Transverse colon (tissue), 4 donors: ENCODE data around the gene CD7. TPM values are rescaled to one million over a fixed set of nuclear protein-coding genes. Genes with fewer than 3 reads are reported as not detected.
A peak's percentile ranks its signal among the peaks of the same experiment; 100 is the strongest.
"Not testable (repeated sequence)": the region's sequence is repeated elsewhere in the genome, so short reads cannot be mapped to it uniquely, and the experiment has no call there.

ENCODE experiments used
- DNase-seq: peaks from one replicate; pipeline ENCODE4 v3.0.0-alpha.2; 2019
- H3K27ac ChIP-seq, 4 donors: fragments of 200-600 bp; sonication (generic); 2 replicates each; pipeline ENCODE4 v1.5.1; 2016 to 2018; ENCODE audit warnings: inconsistent platforms in 4 of 4
- H3K27me3 ChIP-seq: fragments of 200-600 bp; sonication (generic); 2 replicates; pipeline ENCODE4 v1.5.1; 2017; ENCODE audit warnings: inconsistent platforms
- H3K36me3 ChIP-seq, 4 donors: fragments of 200-600 bp; sonication (generic); 2 replicates each; pipeline ENCODE4 v1.5.1; 2017 to 2019; ENCODE audit warnings: inconsistent platforms in 4 of 4
- H3K4me1 ChIP-seq, 4 donors: fragments of 200-600 bp; sonication (generic); 2 replicates each; pipeline ENCODE4 v1.5.1; 2017 to 2020; ENCODE audit warnings: inconsistent platforms in 4 of 4
- H3K4me3 ChIP-seq, 4 donors: fragments of 200-600 bp; sonication (generic); 1 replicate in 1 of 4; 2 replicates in 3 of 4; pipeline versions ENCODE4 v1.5.1 to v1.6.1; 2017 to 2019; ENCODE audit warnings: inconsistent platforms in 4 of 4
- H3K9me3 ChIP-seq, 2 donors: fragments of 200-600 bp; sonication (generic); 2 replicates each; pipeline ENCODE4 v1.5.1; 2017 to 2019; ENCODE audit warnings: inconsistent platforms in 2 of 2
- CTCF ChIP-seq, 5 experiments: fragments of 200-600 bp in 3 of 5; fragments of 450-650 bp in 2 of 5; sonication (generic) in 3 of 5; IDR thresholded peaks; 1 replicate in 2 of 5; 2 replicates in 3 of 5; pipeline ENCODE4 v1.5.1; 2016 to 2017; ENCODE audit warnings: antibody characterized with exemption in 5 of 5, inconsistent platforms in 3 of 5, mild to moderate bottlenecking in 2 of 5, moderate library complexity in 1 of 5
- EP300 ChIP-seq: sonication (generic); formaldehyde crosslinking; IDR thresholded peaks from one replicate; pipeline ENCODE4 v1.6.1; 2017; ENCODE audit warnings: antibody characterized with exemption, low read depth
- POLR2A ChIP-seq: fragments of 450-650 bp; IDR thresholded peaks from one replicate; pipeline ENCODE4 v1.6.1; 2016; ENCODE audit warnings: antibody characterized with exemption, mild to moderate bottlenecking, moderate library complexity
- POLR2AphosphoS5 ChIP-seq, 3 donors: sonication (generic); formaldehyde crosslinking; IDR thresholded peaks; one replicate each; pipeline ENCODE4 v1.6.1; 2016; ENCODE audit warnings: antibody characterized with exemption in 3 of 3
- WGBS, 2 donors: methylation state at CpG; one replicate each; pipeline ENCODE4 v1.1.5; 2018; ENCODE audit warnings: low coverage in 1 of 2; 5-methylcytosine and 5-hydroxymethylcytosine counted together
- in situ Hi-C, 4 donors: fragments of 200-750 bp; cut with MboI; loops; one replicate each; pipeline versions ENCODE4 v1.15.0 to v1.15.1; 2017; ENCODE audit warnings: low sequenced_read_pairs in 3 of 4, low pct_ligation_motif_present in 1 of 4, low pct_unique_long_range_greater_than_20kb in 1 of 4
- intact Hi-C: fragments of 100-400 bp; cut with DNase I; formaldehyde crosslinking; loops from one replicate; pipeline ENCODE4 v1.15.1; 2023; ENCODE audit warnings: low total_unique reads
- total RNA-seq, 4 donors: library from RNA; depleted of rRNA; stranded (reverse); fragments of >200 nt; gene quantifications; one replicate each; pipeline ENCODE4 v1.1.0, GENCODE V29; 2016

CD7 gene
- total RNA-seq, result 1 to 10 TPM; 6.1 to 9.7 (median 7.4) TPM

GRCh38 chr17:82317394-82318168 is at the start of gene CD7:
Gene CD7, minus strand, starts transcription at chr17:82317608. Its CDS starts 113 bp downstream, at chr17:82317495.
- no peak for DNase-seq
- intact Hi-C loops, result no loop called here

GRCh38 chr17:82366749-82367148 is 49.3 kb upstream of the CD7 start:
- WGBS, 2 donors, result 59 to 64% methylated on average over 7 of the region's 7 CpGs
- in situ Hi-C loops (no loop called here), intact Hi-C loops (no loop called here)
- TF ChIP-seq POLR2AphosphoS5 (IDR thresholded peaks at IDR 0.05) (peak in 1 of 3 donors; percentile 14), POLR2A (no peak)
- Histone ChIP-seq H3K27ac (peak overlapping the region in 2 of 4 donors; percentile 6 to 25), H3K4me3 (no peak overlapping the region), H3K27me3 (peaks cover 32% of the 10 kb centered on the region), H3K4me1 (peaks cover 11 to 32% (median 18%) of the 10 kb centered on the region in 4 donors), H3K9me3 (no peaks in the 10 kb centered on the region), H3K36me3 (no peaks in the 10 kb centered on the region)
- DNase-seq, result peak; percentile 71

More at GRCh38 chr17:82317394-82318168, at the start of gene CD7:
- H3K4me3 ChIP-seq, result peak within 1 kb of the TSS in 2 of 4 donors; percentile 1 to 5
- in situ Hi-C loops, result no loop called here
- H3K27me3 ChIP-seq, result peaks cover 37% of the 10 kb centered on the region
- H3K36me3 ChIP-seq, result no peaks in the 10 kb centered on the region
- H3K4me1 ChIP-seq, result peaks cover 3 to 20% (median 6%) of the 10 kb centered on the region in 4 donors
- no peaks in the 10 kb centered on the region for H3K9me3 ChIP-seq
- no peak for TF ChIP-seq EP300
- TF ChIP-seq POLR2AphosphoS5 (IDR thresholded peaks at IDR 0.05), result peak in 1 of 3 donors; percentile 17
- peak; percentile 29 for TF ChIP-seq POLR2A
- 78% methylated on average over 23 of the region's 26 CpGs; no CpG with 5 or more reads in 1 of the 2 donors for WGBS, 2 donors
- H3K27ac ChIP-seq, result peak within 1 kb of the TSS in 3 of 4 donors; percentile 20 to 34 (median 24)

GRCh38 chr17:82365606-82366295 is 48.3 kb upstream of the CD7 start:
- Histone ChIP-seq H3K36me3 (no peaks in the 10 kb centered on the region), H3K4me1 (peaks cover 5 to 22% (median 8%) of the 10 kb centered on the region in 4 donors), H3K4me3 (no peak overlapping the region), H3K9me3 (no peaks in the 10 kb centered on the region), H3K27ac (no peak overlapping the region), H3K27me3 (peaks cover 23% of the 10 kb centered on the region)
- WGBS, 2 donors, result 79 to 80% methylated on average over 3 to 6 of the region's 6 CpGs
- TF ChIP-seq POLR2AphosphoS5 (IDR thresholded peaks at IDR 0.05), result no peak
- TF ChIP-seq CTCF (IDR thresholded peaks at IDR 0.05), result no peak
- TF ChIP-seq EP300, result no peak
- TF ChIP-seq POLR2A, result no peak
- intact Hi-C loops (no loop called here), in situ Hi-C loops (no loop called here)
- DNase-seq, result no peak

DNA sequence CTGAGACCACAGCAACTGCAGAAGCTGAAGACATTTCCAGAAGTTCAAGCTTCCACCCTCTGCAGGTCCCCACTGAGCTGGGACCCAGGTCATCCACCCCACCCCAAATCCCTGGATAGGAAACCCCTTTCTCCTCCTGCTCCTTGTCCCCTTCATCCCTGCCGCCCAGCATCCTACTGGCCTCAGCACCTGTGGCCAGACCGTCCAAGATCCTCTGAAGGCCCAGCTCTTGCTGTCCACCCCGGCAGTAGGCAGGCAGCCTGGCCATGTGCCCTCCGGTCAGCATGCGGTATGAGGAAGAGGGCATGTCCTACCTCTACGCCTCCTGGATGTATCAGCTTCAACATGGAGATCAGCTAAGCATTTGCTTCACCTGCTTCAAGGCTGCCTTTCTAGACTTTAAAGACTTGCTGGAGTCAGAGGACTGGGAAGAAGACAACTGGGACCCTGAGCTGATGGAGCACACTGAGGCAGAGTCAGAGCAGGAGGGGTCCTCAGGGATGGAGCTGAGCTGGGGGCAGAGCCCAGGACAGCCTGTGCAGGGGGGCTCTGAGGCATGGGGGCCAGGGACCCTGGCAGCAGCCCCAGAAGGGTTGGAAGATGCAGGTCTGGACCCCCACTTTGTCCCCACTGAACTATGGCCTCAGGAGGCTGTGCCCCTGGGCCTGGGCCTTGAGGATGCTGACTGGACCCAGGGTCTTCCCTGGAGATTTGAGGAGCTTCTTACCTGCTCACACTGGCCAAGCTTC is 44.7 kb upstream of the CD7 start:
- Histone ChIP-seq H3K36me3 (no peaks in the 10 kb centered on the region), H3K9me3 (no peaks in the 10 kb centered on the region), H3K27me3 (peaks cover 17% of the 10 kb centered on the region), H3K4me3 (no peak overlapping the region), H3K4me1 (peaks cover 0 to 8% (median under 1%) of the 10 kb centered on the region in 4 donors), H3K27ac (no peak overlapping the region)
- TF ChIP-seq CTCF (IDR thresholded peaks at IDR 0.05) (no peak), POLR2AphosphoS5 (IDR thresholded peaks at IDR 0.05) (no peak), POLR2A (no peak), EP300 (no peak)
- in situ Hi-C loops (no loop called here), intact Hi-C loops (no loop called here)
- DNase-seq, result no peak
- WGBS, 2 donors, result 96% methylated on average over 6 of the region's 6 CpGs; no CpG with 5 or more reads in 1 of the 2 donors

DNA sequence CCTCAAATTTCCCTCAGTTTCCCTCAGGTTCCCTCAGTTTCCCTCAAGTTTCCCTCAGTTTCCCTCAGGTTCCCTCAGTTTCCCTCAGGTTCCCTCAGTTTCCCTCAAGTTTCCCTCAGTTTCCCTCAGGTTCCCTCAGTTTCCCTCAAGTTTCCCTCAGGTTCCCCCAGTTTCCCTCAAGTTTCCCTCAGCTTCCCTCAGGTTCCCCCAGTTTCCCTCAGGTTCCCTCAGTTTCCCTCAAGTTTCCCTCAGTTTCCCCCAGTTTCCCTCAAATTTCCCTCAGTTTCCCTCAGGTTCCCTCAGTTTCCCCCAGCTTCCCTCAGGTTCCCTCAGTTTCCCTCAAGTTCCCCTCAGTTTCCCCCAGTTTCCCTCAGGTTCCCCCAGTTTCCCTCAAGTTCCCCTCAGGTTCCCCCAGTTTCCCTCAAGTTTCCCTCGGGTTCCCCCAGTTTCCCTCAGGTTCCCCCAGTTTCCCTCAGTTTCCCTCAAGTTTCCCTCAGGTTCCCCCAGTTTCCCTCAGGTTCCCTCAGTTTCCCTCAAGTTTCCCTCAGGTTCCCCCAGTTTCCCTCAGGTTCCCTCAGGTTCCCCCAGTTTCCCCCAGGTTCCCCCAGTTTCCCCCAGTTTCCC is 42.2 kb upstream of the CD7 start:
- intact Hi-C loops, result loop anchor here (5.0 kb wide), 1 partner anchor 53 kb away; no protein-coding TSS in a partner anchor
- 75 to 80% methylated on average over 1 of the region's 1 CpG for WGBS, 2 donors

More for the DNA sequence above, 42.2 kb upstream of the CD7 start:
- not testable (repeated sequence) for H3K36me3 ChIP-seq, DNase-seq, H3K4me3 ChIP-seq, H3K9me3 ChIP-seq, H3K4me1 ChIP-seq, H3K27ac ChIP-seq
- peaks cover 38% of the 10 kb centered on the region for H3K27me3 ChIP-seq
- in situ Hi-C loops, result loop anchor here in 2 of 4 donors (5.0 to 10.0 kb wide), 3 partner anchors 48 to 195 kb away; partner anchors contain the start of genes HEXD (in 1 of the 2) and OGFOD3 (in 1 of the 2)
